Hypothalamus (tissue), 51 donors: ENCODE measurements around the gene UTP14A.
A peak's percentile ranks its signal among the peaks of the same experiment; 100 is the strongest.

Experiments used
- DNase-seq, 51 donors: peaks; one replicate each; lab custom pipeline; 2025; lab: John Stamatoyannopoulos, UW

Gene UTP14A

DNA sequence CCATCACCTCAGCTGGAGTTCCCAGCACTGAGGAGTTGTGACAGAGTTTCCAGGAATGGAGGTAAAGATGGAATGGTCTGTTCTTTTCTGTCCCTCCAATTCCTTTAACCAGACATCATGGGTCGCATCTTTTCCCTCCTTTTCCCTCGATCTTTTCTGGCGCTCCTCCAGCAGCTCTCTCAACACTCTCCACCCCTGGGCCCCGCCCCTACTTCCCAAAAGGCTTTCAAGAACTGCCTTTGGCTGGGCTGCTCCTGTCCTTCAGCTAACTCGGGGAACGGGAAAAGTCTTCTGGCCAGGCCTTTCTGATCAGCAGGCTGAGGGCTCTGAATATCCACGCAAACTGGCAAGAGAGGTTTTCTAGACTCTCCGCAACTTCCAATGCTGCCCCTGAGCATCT lies 34.0 kb downstream of the UTP14A start:
- no peak for DNase-seq

- no peak for DNase-seq
Measured at GRCh38 chrX:129940721-129941120, 34.8 kb downstream of the UTP14A start.

DNA sequence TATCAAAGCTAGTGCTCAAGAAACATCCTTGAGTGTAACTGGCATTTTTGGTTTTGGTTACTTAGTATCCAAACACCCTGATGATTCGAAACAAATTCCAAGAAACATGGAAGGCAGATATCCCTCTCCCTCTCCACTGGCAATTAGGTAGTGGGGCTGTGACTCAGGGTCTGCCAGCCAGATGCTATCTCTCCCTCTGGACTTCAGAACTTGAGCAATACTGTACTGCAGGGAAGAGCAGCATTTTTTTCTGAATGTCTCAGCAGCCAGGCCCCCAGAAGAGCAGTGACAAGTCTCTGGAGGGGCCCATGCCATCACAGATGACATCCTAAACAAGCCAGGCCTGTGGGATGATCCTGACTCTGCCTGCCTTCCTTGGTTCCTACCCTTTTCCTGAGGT lies 39.2 kb downstream of the UTP14A start:
- DNase-seq, result no peak

GRCh38 chrX:129953334-129953648 lies 47.3 kb downstream of the UTP14A start:
- DNase-seq, result no peak

- no peak for DNase-seq
Measured at GRCh38 chrX:129953881-129954280, 47.9 kb downstream of the UTP14A start.

GRCh38 chrX:129954804-129955203 lies 48.8 kb downstream of the UTP14A start:
- DNase-seq, result no peak

DNA sequence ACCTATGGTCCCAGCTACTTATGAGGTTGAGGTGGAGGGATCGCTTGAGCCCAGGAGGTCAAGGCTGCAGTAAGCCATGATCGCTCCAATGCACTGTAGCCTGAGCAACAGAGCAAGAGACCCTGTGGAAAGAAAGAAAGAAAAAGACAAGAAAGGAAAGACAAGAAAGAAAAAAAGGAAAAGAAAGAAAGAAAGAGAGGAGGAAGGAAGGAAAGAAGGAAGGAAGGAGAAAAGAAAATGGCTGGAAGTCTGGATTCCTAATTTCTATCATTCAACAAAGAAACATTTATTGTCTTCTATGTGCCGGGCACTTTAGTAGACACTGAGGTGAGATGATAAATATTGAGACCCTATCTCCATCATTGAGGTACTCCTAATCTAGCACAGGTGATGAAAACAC lies 49.7 kb downstream of the UTP14A start:
- no peak for DNase-seq

DNA sequence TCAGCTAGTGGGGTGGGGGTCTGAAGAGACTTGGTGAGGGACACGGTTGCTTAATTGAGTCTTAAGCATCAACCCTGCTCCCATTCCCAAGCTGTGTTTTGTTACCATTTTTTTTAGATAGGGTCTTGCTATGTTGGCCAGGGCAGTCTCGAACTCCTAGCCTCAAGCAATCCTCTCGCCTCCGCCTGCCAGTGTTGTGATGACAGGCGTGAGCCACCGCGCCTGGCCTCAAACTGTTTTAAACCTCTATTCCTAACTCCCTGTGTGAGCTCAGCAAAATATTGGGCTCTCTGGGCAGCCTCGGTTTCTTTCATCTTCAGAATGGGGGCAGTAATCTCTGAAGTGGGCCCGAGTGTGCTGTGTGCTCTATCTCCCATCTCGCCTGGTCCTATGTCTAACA lies 50.2 kb downstream of the UTP14A start:
- no peak for DNase-seq

GRCh38 chrX:129956765-129957164 lies 50.8 kb downstream of the UTP14A start:
- DNase-seq, result no peak

DNA sequence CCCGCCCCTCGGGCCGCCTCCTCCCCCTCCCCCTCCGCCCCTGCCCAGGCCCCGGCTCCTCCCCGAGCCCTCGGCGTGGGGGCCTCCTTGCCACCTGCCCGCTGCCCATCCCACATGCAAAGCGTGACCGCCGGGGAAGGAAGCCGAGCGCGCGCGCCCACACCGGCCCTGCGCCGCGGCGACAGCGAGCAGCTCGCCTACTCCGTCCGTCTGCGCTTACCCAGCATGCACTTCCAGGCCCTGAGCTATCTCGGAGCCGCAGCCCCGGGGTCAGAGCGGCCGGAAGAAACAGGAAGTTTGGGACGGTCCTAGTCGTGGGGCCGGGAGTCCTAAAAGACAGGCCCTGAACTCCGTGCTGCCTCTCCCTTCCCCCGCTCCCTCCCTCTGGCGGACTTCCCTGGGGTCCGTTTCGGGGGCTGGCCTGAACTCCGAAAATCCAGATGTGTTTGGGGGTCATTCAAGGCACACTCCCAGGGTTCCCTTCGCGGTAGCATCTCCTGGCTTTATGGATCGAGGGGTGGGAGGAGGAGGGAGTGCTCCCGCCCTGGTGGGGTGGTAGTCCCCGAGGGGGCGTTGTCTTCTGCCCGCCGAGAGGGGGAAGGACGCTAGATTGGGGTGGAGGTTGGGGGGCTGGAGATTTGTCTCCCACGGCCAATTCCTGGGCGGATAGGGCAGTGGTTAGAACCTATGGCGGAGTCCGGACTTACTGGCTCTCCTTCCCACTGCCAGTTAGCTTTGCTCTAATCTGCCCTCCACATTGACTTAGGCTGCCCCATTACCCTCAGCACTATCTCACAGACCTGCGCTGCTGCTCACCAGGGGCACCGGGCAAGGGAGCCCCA lies 51.5 kb downstream of the UTP14A start:
- peak in 35 of 51 donors; percentile 0 to 51 (median 8) for DNase-seq

GRCh38 chrX:129958083-129958465 lies 52.1 kb downstream of the UTP14A start:
- no peak for DNase-seq

DNA sequence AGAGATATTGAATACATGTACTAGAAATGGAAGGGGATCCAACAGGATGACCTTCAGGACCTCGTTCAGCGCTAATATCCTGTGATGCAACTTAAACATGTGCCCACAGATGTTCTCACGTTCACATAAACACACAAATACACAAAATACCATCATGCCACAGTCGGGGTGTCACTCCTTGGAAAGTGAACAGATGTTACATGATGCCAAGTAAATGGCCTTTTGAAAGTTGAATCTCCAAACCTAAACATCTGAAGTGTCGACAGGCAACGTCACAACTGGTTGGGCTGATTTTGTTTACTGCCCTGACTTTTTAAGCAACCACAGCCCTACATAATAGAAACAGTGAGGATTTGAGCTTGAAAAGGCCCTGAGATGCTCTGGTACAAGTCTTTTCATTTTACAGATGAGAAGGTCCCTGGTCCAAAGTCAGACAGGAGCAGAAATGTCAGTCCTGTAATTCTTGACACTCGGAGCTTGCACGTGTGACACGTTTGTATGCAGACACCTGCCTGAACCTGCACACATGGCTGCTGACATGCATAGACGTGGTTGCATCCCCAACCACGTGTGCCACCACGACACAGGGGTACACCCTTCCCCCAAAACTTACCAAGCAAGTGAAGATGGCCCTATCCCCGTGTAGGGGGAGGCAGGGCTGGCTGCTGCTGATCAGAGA lies 53.0 kb downstream of the UTP14A start:
- DNase-seq, result no peak

GRCh38 chrX:129959493-129959832 lies 53.5 kb downstream of the UTP14A start:
- peak in 1 of 51 donors; percentile 0 for DNase-seq

GRCh38 chrX:129961180-129962083 lies 55.5 kb downstream of the UTP14A start:
- DNase-seq, result peak in 6 of 51 donors; percentile 0 to 4 (median 2)

GRCh38 chrX:129963729-129964128 lies 57.8 kb downstream of the UTP14A start:
- DNase-seq, result no peak

DNA sequence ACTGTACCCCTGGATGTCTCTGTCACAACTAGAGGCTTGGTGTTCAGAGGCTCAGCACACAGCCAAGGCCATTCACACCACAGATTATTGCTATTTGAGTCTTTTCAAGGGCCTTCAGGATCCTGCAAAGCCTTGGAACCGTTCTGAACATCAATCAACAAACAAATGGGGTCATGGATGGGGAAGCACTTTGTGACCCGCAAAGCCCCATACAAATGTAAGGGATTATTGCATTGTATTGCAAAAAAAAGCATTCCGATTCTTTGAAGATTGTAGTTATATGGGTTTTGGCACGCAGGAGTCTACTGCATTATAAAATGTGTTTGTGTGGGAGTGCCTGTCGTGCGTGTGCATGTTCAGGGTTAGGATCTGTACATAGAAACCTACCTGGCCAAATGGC lies 59.2 kb downstream of the UTP14A start:
- DNase-seq, result no peak

- no peak for DNase-seq
Measured at GRCh38 chrX:129968968-129969367, 63.0 kb downstream of the UTP14A start.

GRCh38 chrX:129976441-129976840 lies 70.5 kb downstream of the UTP14A start:
- DNase-seq, result no peak
